Glomerular visceral epithelial cell (primary cell): ENCODE measurements around the gene FGF18.

ENCODE experiments used
- DNase-seq: peaks from one replicate; pipeline ENCODE4 v3.0.0-alpha.2; 2016; ENCODE audit errors: extremely low spot score

The FGF18 gene

GRCh38 chr5:171422902-171423663 lies 3.6 kb downstream of the FGF18 start:
- peak; percentile 60 for DNase-seq

GRCh38 chr5:171424726-171425125 lies 5.3 kb downstream of the FGF18 start:
- no peak for DNase-seq

DNA sequence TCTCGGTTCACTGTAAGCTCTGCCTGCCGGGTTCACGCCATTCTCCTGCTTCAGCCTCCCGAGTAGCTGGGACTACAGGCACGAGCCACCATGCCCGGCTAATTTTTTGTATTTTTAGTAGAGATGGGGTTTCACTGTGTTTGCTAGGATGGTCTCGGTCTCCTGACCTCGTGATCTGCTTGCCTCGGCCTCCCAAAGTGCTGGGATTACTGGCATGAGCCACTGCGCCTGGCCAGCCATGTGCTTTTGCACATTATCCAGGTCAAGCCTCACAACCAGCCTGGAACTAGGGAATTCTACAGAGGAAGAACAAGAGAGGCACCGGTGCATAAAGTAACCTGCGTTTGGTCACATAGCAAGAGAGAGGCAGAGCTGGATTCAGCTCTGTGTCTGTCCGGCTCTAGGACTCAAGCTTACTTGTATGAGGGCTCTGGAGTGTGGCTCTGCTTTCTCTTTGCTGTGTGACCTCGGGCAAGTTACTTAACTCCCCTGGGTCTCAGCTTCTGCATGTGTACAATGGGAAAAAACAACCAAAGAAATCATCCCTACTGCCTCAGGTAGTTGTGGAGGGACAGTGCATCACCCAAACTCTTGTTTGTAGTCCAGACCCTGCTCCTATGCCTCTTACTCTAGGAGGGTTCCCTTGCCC lies 6.3 kb downstream of the FGF18 start:
- DNase-seq, result no peak

DNA sequence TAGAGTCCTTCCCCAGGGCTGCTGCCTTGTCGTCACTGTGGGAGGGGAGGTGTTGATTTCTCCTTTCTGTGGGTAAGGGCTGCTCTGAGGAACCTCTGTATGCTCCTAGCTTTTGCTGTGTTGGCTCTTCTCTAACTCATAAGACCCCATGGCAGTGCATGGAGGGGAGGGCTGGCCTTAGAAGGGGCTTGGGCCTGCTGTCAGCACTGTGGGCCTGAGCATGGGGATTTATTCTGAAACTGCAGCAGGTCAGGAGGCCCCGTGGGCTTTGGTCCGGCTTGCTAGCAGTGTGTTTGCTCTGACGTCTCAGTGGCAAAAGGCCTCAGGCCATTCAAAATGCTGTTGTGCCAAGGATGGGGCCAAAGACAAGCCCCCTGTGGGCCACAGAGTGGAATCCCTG lies 6.8 kb downstream of the FGF18 start:
- no peak for DNase-seq

- no peak for DNase-seq
Measured at GRCh38 chr5:171426680-171427079, 7.2 kb downstream of the FGF18 start.

DNA sequence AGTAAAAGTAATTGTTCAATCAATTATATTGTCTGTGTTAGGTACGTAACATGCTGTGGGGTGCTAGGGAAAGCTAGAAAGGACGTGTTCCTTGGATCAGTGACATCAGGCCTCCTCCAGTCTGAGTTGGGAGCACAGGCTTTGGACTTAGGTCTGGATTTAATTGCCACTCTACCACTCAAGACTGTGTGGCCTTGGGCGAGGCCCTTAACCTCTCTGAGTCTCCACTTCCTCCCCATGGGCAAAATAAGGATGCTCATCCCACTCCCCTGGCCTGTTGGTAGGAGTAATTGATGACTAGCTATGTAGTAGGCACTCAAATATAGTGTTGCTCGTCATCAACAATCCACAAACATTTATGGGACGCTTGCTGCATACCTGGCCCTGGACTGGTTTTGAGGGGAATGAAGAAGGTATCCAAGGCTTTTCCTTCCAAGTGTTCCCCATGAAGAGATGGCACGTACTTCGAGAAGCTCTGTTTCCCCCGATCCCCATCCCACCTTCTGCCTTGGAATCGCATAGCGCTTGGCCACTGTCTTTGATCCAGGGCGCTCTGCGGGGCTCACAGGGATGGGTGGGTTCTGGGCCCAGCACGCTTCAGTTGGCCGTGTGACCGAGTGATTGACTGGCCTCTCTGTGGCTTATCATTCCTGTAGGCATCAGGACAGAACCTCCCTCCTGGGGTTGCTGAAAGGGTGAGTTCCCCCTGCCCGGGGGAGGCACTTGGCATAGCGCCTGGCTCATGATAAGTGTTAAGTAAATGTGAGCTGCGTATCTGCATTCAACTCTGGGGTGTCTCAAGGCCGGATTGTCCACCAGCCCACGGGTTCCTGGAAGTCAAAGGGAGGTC lies 8.1 kb downstream of the FGF18 start:
- no peak for DNase-seq

- DNase-seq, result no peak
Measured at GRCh38 chr5:171428168-171428696, 8.8 kb downstream of the FGF18 start.

DNA sequence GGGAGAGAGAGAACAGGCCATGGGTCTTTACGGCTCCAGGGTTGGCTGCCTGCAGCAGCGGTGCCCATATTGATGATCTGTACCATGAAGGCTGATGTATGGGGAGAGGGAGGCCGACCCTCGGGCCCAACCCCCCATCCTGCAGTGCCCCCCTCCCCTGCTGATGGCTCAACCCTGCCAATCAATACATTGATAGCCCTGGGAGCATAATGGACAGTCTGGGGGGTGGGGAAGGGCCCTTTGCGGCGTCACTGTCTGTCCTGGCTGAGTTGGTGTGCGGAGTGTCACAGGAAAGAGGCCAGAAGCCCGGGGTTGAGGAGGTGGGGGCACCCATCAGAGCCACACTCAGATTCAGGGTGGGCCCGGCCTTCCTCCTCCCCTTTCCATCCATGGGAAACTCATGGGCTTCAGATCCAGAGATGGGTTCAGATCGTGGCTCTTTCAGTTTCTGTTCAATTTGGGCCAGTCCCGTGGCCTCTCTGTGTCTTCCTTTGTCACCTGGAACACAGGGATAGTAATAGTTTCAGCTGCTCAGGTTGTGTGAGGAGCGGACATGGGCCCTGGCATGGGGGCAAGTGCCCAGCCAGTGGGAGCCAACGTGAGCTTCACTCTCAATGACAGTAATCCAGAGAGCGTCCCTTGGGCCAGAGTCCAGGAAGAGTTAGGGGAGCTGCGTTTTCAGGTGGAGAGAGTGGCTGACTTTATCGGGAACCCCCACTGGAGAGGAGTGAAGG lies 9.5 kb downstream of the FGF18 start:
- DNase-seq, result no peak

DNA sequence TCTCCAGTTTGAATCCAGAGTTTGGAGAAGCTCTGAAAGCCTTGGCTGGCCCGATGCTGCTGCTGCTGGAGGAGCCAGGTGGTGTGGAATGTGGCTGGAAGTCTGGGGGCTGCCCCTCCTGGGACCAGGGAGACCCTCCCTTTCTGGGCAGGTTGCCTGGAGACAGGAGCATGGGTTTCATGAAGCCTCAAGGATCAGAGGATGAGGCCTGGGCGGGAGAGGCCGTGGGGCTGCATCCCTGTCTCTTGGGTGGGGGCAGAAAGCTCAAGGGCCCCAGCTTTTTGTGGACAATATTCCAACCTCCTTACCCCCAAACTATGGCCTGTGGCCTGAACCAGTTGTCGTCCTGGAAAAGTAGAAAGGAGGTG lies 10.1 kb downstream of the FGF18 start:
- no peak for DNase-seq

DNA sequence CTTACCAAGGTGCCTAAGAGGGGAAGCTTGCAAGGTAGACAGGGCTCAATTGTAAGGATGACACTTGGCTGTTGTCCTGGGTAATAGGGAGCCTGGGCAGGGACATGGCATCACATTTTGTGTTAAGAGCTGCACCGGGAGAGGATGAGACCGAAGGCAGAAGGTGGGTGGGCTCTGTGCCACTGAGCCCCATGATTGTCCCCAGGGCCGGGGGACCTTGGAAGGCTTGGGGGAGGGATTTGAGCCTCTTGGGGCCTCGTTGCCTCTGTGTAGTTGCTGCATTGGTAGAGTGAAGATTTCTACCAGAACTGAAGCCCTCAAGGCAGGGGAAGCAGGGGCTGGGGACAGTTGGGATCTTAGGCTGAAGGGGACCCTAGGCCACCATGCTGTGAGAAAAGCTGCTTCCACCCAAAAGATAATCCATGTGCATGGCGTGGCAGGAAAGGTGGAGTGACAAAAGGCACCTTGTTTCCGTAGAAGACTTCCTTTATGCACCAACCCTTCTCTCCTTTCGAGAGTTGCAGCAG lies 11.9 kb downstream of the FGF18 start:
- no peak for DNase-seq

DNA sequence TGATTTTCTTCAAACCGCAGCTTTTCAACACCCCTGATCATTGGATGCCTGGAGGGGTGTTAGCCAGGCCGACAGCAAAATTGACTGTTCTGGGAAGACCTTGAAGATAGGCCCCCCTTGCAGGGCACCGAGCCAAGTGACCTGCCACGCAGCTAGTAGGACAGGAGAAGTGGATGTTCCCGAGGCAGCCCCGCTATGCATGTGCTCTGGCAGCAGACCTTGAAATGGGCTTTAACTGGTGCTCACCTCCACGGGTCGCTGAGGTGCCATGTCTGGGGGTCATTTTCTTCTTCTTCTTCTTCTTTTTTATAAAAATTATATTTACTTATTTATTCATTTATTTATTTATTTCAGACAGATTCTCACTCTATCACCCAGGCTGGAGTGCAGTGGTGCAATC lies 12.6 kb downstream of the FGF18 start:
- no peak for DNase-seq

DNA sequence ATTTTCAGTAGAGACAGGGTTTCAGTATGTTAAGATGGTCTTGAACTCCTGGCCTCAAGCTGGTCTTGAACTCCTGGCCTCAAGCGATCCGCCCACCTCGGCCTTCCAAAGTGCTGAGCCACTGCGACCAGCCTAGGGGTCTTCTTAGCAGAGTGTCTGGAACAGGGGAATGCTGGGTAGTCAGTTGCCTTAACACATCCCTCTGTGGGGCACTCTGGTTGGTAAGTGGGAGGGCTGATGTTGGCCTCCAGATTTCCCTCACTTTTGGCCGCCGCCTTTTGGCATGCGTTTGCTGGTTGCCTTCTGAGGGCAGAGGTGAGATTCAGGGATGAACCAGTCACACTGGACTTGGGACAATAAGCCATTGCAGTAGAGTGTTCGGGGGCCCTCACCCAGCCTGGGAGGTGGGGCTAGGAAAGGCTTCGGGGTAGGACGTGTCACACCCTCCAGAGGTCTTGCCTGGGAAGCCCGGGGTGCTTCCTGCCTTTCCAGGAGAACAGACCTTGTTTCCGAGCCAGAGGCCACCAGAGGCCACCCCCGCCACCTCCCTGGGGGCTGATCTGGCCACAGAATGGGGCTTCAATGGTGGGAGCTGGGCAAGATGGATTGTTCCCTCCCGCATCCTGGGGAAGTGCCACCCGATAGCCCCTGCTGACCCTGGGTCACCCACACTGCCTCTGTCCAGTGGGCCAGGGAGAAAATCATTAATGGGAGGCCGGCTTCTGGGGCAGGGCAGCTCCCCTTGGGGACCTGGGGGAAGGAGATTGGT lies 13.3 kb downstream of the FGF18 start:
- DNase-seq, result no peak

- no peak for DNase-seq
Measured at GRCh38 chr5:171433352-171433698, 13.9 kb downstream of the FGF18 start.

DNA sequence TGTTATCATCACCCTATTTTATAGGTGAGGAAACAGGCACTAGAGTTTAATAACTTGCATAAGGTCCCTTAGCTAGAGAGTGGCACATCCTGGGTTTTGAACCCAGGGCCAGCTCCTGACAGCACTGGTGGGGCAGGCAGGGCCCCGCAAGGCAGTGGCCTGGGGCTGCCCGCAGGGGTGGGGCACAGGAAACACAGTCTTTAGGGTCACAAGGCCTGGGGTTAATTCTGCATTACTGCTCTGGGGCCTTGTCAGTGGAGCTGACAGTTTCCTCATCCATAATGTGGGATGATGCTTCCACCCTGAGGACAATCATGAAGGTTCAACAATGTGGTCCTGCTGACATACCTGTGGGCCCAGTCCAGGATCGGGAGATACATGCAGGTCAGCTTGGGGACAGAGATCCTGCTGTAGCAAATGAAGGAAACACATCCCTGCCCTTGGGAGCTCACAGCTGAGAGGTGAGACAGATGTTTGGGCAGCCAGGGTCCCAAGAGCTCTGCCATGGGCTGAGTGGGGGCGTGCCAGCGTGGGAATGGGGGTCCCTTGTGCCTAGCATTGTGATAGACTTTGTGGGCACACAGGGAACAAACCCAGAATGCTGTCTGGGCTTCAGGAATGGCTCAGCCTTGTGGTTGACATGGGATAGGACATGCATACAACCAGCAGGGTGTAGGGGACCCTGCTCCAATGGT lies 14.7 kb downstream of the FGF18 start:
- DNase-seq, result no peak

- DNase-seq, result no peak
Measured at GRCh38 chr5:171434874-171435273, 15.4 kb downstream of the FGF18 start.

DNA sequence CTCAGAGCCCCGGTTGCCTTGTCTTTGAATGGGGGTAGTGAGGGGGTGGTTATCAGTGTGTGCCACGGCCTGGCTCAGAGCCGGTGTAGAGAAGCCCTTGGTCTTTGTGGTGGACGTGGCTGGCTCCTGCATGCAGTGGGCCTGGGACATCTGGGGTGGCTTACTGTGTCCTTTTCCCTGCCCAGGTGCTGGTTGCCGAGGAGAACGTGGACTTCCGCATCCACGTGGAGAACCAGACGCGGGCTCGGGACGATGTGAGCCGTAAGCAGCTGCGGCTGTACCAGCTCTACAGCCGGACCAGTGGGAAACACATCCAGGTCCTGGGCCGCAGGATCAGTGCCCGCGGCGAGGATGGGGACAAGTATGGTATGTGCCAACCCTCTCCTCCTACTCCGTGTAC lies 16.5 kb downstream of the FGF18 start:
- DNase-seq, result no peak

DNA sequence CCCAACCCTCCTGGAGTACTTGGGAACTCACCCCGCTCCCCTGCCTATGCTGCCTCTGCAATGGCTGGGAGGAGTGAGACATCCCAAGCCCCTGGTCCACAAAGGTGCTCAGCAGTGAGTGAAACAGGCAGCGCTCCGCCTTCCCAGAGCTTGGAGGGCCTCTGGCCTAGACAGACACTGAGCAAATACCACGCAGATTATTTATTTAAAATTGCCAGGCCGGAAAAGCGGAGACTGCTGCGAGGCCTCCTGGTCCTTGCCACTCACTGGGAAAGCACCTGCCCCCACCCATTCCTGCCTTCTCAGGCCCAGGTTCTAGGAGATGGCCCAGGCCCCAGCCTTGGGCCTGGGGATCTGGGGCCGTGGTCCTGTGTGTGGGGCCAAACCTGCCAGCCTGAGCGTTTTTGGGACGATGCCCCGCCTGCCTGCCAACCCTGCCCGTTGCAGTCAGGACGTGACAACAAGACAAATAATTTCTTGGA lies 17.4 kb downstream of the FGF18 start:
- no peak for DNase-seq

GRCh38 chr5:171437286-171437821 lies 17.9 kb downstream of the FGF18 start:
- no peak for DNase-seq

- no peak for DNase-seq
Measured at GRCh38 chr5:171438738-171439137, 19.3 kb downstream of the FGF18 start.

DNA sequence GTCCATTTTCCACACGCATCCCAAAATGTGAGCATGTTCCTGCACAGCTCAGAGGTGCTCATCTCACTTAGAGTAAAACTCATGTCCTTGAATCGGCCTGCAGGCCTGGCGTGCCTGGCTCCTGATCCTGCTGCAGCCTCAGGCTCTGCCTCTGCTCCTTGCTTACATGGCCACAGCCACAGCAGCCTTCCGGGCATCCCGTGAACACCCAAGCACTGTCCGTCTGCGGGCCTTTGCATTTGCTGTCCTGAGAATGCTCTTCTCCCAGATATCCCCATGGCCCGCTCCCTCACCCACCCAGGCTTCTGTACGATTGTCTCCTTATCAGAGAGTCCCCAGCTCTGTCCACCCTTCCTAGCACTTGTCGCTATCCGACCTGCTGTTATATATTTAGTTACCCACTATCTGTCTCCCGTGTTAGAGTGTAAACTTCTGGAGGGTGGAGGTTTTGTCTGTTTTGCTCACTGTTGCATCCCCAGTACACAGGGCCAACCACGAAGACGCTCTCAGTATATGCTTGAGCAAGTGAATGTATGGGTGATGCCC lies 21.9 kb downstream of the FGF18 start:
- no peak for DNase-seq
